ENCODE data around the gene FNBP1. TPM values are rescaled to one million over a fixed set of nuclear protein-coding genes. Genes with fewer than 3 reads are reported as not detected.
"Not testable (repeated sequence)": the region's sequence is repeated elsewhere in the genome, so short reads cannot be mapped to it uniquely, and the experiment has no call there.

Gene FNBP1
- total RNA-seq, 1 donor from 2014 or later: 51.2 TPM

DNA sequence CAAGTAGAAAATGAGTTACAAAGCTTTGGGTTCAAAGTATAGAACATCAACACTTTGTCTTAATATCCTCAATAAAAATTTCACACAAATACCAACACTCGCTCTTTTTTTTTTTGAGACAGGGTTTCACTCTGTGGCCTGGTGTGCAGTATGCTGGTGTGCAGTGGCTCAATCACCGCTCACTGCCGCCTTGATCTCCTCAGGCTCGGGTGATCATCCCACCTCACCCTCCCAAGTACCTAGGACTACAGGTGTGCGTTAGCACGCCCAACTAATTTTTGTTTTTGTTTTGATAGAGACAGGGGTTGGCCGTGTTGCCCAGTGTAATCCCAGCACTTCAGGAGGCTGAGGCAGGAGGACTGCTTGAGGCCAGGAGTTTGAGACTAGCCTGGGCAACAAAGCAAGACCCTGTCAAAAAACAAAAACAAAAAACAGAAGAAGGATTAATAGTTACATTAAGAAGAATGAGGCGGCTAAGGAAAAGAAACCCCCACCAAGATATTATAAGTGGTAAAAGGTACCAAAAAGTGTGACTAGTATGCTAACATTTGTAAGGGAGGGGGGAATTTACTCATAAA, 20.3 kb downstream of the FNBP1 start:
- no peak for DNase-seq (ENCODE audit: low read depth in 2 of 2)

DNA sequence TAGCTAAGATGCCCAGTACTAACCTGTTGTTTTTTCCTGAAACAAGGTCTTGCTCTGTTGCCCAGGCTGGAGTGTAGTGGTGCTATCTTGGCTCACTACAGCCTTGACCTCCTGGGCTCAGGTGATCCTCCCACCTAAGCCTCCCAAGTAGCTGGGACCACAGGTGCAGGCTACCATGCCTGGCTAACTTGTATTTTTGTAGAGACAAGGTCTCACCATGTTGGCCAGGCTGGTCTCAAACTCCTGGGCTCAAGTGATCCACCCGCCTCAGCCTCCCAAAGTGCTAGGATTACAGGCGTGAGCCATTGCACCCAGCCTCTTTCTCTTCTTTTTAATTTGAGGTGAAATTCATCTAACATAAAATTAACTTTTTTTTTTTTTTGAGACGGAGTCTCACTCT, 21.1 kb downstream of the FNBP1 start:
- DNase-seq (ENCODE audit: low read depth in 2 of 2): not testable (repeated sequence)

DNA sequence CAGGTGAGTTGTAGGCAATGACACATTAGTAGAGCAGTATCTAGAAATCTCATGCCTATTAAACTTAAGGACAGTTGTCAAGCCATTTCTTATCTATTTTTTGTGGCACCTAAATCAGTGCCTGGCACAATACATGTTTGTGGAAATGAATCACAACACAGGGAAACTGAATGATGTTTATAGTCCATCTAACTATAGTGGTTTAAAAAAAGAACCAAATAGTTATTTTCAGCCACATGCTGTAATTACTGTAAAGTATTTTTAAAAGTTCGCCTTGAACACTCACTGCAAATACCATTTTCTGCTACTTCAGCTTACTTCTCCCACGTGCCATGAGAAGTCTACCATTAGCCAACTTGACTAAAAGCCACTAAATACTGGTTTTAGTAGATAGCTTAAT, 21.9 kb downstream of the FNBP1 start:
- DNase-seq (ENCODE audit: low read depth in 2 of 2): peak in 1 of 2 donors; percentile 12

GRCh38 chr9:130020618-130021017, 22.4 kb downstream of the FNBP1 start:
- DNase-seq (ENCODE audit: low read depth in 2 of 2): no peak

GRCh38 chr9:130018265-130018664, 24.7 kb downstream of the FNBP1 start:
- no peak for DNase-seq (ENCODE audit: low read depth in 2 of 2)

- DNase-seq (ENCODE audit: low read depth in 2 of 2): not testable (repeated sequence)
These were observed 25.5 kb downstream of the FNBP1 start for GRCh38 chr9:130017510-130017909.

GRCh38 chr9:130017076-130017475, 25.9 kb downstream of the FNBP1 start:
- no peak for DNase-seq (ENCODE audit: low read depth in 2 of 2)

DNA sequence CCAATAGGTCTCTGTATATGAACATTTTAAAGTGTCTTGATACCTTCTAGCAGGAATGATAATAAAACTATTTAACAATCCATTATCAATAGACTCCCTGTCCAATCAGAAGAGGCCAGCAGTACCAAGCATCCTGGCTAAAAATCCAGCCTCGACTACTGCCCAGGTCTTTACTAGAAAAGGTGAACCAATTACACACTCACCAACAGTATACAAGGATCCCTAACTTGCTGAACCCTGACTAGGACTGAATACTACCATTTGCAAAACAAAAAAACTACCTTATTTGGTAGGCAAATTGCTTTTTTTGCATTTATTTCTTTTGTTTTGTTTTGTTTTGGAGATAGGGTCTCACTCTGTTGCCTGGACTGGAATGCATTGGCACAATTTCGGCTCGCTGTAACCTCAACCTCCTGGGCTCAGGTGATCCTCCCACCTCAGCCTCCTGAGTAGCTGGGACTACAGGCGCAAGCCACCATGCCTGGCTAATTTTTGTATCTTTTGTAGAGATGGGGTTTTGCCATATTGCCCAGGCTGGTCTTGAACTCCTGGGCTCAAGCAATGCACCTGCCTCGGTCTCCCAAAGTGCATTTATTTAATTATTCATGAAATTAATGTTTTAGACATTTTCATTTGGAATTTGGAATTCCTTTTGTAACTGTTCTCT, 27.5 kb downstream of the FNBP1 start:
- no peak for DNase-seq (ENCODE audit: low read depth in 2 of 2)

- DNase-seq (ENCODE audit: low read depth in 2 of 2): no peak
These were observed 29.7 kb downstream of the FNBP1 start for GRCh38 chr9:130013326-130013725.

DNA sequence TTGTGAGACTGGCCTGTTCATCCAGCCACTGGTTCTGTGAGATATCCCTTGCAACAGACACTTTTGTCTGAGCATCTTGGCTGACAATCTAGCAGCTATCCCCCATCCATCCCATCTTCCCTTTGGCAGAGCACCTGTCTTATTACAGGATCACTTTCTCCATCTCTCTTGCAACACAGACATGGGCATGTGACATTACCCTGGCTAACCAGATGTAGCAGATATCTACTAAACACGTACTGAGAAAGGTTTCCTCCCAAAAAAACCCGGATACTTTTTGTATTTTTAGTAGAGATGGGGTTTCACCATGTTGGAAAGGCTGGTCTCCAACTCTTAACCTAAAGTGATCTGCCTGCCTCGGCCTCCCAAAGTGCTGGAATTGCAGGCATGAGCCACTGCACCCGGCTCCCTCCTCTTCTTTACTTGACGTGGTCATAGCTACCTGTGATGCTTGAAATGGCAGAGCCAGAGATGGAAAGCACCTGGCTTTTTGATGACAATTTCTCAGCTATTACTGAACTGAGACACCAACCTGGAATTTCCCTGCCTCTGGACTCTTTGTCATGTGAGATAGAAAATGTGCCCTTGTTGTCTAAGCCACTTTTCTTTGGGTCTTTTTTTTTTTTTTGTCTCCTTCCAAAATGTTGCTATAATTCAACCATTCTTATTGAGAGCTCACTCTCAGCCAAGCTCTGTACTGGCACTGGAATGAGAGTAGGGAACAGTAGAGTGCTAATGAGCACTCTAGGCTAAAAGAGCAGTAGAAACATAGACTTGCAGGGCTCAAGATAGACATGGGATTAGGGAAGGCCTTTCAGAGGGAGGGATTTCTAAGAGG, 32.6 kb downstream of the FNBP1 start:
- DNase-seq (ENCODE audit: low read depth in 2 of 2): no peak

DNA sequence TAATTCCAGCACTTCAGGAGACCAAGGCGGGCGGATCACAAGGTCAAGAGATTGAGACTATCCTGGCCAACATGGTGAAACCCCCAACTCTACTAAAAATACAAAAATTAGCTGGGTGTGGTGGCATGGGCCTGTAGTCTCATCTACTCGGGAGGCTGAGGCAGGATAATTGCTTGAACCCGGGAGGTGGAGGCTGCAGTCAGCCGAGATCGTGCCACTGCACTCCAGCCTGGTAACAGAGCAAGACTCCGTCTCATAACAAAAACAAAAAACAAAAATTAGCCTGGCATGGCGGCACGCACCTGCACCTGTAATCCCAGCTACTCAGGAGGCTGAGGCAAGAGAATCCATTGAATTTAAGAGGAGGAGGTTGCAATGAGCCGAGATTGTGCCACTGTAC, 33.4 kb downstream of the FNBP1 start:
- DNase-seq (ENCODE audit: low read depth in 2 of 2): not testable (repeated sequence)

DNA sequence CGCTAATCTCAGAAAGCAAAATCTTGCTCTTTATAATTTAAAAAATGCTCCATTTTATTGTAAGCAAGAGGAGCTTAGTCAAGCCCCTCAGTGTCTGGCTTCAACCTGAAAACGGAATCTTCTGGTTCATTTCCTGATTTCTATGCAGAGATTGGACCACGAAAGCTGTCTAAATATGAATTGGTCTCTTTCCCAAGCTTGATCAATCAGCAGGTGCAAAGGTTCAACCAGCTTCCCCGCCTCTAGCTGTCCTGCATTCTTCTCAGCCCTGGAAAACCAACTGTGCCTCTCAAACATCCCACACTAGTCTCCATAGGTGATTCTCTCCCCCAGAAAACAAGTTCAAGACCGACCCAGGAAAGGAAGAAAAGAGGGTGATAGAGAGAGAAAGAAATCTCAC, 34.5 kb downstream of the FNBP1 start:
- no peak for DNase-seq (ENCODE audit: low read depth in 2 of 2)

- DNase-seq (ENCODE audit: low read depth in 2 of 2): not testable (repeated sequence)
These were observed 36.0 kb downstream of the FNBP1 start for GRCh38 chr9:130006952-130007351.

DNA sequence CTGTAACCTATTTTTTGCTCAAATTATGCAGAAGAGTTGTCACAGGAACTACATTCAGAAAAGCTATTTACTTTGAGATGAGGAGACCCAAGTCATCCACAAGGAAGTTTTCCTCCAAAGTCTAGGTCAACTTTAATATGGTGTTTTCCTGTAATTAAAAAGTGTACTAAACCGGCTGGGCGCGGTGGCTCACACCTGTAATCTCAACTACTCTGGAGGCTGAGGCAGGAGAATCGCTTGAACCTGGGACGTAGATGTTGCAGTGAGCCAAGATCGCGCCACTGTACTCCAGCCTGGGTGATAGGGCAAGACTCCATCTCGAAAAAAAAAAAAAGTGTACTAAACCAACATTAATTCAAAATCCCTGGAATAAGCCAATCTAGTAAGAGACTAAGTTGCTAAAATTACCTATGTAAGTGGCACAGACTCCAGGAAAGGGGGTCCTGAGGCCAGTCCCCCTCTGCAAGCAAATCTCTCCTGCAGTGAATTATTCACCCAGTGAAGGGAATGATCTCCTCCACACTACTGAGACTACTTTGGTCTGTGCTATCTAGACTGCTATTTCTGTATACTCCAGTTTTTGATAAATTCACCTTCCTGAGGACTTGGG, 38.9 kb downstream of the FNBP1 start:
- DNase-seq (ENCODE audit: low read depth in 2 of 2): no peak

- no peak for DNase-seq (ENCODE audit: low read depth in 2 of 2)
These were observed 40.7 kb downstream of the FNBP1 start for GRCh38 chr9:130002320-130002719.

DNA sequence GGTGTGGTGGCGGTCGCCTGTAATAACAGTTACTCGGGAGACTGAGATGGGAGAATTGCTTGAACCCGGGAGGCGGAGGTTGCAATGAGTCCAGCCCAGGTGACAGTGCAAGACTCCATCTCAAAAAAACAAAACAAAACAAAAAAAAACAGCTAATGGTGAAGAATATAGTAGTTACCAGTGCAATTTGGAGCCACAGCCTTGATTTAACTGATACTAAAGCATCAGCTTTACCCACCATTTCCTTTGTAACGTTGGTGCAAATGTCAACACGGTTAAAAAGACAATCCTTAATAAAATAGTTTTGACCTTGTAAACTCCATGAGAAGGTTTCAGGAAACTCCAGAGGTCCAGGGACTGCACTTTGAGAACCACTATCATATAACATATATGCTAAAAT, 41.8 kb downstream of the FNBP1 start:
- no peak for DNase-seq (ENCODE audit: low read depth in 2 of 2)

DNA sequence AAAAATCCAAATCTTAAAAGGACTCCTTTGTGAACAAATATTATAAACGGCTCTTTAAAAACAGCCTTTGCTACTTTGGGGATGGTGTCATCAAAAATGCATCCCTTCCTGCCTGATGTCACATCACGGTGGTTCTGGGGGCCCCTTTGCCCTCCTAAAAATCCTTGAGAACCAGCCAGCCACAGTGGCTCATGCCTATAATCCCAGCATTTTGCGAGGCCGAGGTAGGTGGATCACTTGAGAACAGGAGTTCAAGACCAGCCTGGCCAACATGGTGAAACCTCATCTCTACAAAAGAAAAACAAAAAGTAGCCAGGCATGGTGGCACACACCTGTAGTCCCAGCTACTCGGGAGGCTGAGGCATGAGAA, 43.9 kb downstream of the FNBP1 start:
- no peak for DNase-seq (ENCODE audit: low read depth in 2 of 2)

DNA sequence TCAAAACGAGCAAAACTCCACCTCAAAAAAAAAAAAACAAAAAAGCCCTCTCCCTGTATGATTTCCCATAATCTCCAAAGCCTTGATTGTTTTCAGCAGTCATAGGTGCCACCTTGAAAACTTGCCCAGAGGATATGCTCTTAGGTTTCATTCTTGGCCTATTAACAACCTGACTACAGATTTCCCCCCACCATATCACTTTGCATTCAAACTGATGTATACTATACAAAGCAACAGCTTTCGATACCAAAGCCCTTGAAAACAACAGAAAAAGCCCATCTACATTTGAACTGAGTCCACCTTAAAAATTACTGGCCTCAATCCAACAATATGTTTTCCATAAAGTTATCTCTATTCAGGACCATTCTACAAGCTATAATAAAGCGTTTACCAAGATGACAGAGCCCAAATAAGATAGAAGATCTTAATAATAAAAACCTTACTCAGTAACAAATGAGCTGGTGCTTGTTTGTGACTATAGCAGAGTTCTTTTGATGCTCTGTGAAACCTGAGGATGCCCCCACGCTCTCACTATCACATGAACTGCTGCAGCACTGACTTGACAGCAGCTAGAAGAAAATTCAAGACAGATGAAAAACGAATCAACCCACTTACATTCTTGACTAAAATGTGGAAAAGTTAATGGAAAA, 44.4 kb downstream of the FNBP1 start:
- no peak for DNase-seq (ENCODE audit: low read depth in 2 of 2)

DNA sequence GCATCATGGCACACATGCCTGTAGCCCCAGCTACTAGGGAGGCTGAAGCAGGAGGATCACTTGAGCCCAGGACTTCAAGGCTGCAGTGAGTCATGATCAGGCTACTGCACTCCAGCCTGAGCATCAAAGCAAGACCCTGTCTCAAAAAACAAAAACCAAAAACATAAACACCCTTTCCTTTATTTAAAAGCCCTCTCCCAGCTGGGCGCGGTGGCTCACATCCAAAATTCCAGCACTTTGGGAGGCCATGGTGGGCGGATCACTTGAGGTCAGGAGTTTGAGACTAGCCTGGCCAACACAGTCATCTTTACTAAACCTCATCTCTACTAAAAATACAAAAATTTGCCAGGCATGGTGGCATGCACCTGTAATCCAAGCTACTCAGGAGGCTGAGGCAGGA, 45.3 kb downstream of the FNBP1 start:
- not testable (repeated sequence) for DNase-seq (ENCODE audit: low read depth in 2 of 2)

GRCh38 chr9:129996161-129996830, 46.7 kb downstream of the FNBP1 start:
- DNase-seq (ENCODE audit: low read depth in 2 of 2): no peak

Measured in lung microvascular endothelial cell (primary cell).